Lung (tissue), 12 donors: ENCODE measurements around the gene LRRC34. TPM values are rescaled to one million over a fixed set of nuclear protein-coding genes. Genes with fewer than 3 reads are reported as not detected.

Source experiments
- ATAC-seq: fragments of 200-7000 bp; cut with Tn5 transposase; one replicate; pipeline ENCODE4 v1.9.1; 2020; ENCODE audit warnings: moderate number of reproducible peaks; ENCODE audit not compliant: insufficient read depth, low FRiP score
- DNase-seq, 3 donors: peaks; one replicate each; pipeline ENCODE4 v3.0.0-alpha.2; 2013 to 2017
- H3K27ac ChIP-seq, 2 donors: one replicate each; pipeline ENCODE4 v1.5.1; 2013; ENCODE audit warnings: mild to moderate bottlenecking in 2 of 2, moderate library complexity in 2 of 2, control low read depth in 1 of 2, inconsistent platforms in 1 of 2, low read depth in 1 of 2, low read length in 1 of 2
- H3K27me3 ChIP-seq, 3 donors: one replicate each; pipeline ENCODE4 v1.5.1; 2013; ENCODE audit warnings: low read length in 2 of 3; ENCODE audit not compliant: control insufficient read depth in 3 of 3, insufficient read depth in 3 of 3
- H3K36me3 ChIP-seq, 4 donors: one replicate each; pipeline ENCODE4 v1.5.1; 2013; ENCODE audit warnings: low read length in 4 of 4, mild to moderate bottlenecking in 1 of 4, moderate library complexity in 1 of 4; ENCODE audit not compliant: control insufficient read depth in 4 of 4, insufficient read depth in 4 of 4
- H3K4me1 ChIP-seq, 5 donors: one replicate each; pipeline ENCODE4 v1.5.1; 2013; ENCODE audit warnings: low read length in 5 of 5, mild to moderate bottlenecking in 2 of 5, moderate library complexity in 1 of 5; ENCODE audit not compliant: control insufficient read depth in 5 of 5, insufficient read depth in 5 of 5
- H3K4me3 ChIP-seq: one replicate; pipeline ENCODE4 v1.5.1; 2013; ENCODE audit warnings: mild to moderate bottlenecking, control low read depth, moderate library complexity
- H3K9ac ChIP-seq, 2 donors: one replicate each; pipeline ENCODE4 v1.5.1; 2013; ENCODE audit warnings: low read length in 2 of 2, control low read depth in 1 of 2; ENCODE audit not compliant: insufficient read depth in 1 of 2
- H3K9me3 ChIP-seq, 4 donors: one replicate each; pipeline ENCODE4 v1.5.1; 2013; ENCODE audit warnings: low read length in 3 of 4, mild to moderate bottlenecking in 1 of 4, moderate library complexity in 1 of 4; ENCODE audit not compliant: control insufficient read depth in 4 of 4, insufficient read depth in 3 of 4
- CTCF ChIP-seq: IDR thresholded peaks from 2 replicates; pipeline ENCODE4 v1.5.1; 2012; ENCODE audit warnings: mild to moderate bottlenecking; ENCODE audit errors: control extremely low read depth, extremely low read depth
- WGBS, 2 donors: extraction: QIAGEN DNeasy Blood & Tissue Kit; methylation state at CpG; one replicate each; pipeline ENCODE4 v1.1.7; 2013; 5-methylcytosine and 5-hydroxymethylcytosine counted together
- polyA plus RNA-seq, 2 donors: library from polyadenylated mRNA; stranded (reverse); fragments of 200-250 nt; gene quantifications; one replicate each; pipeline ENCODE4 v1.2.1, GENCODE V29; 2013
- total RNA-seq, 2 donors: library from RNA; depleted of rRNA in 1 of 2; stranded (reverse); fragments of >200 nt in 1 of 2; gene quantifications; one replicate each; pipeline ENCODE4 v1.2.1, GENCODE V29; 2014 to 2021
- donor health status: control.
- donor health status: control.
- donor health status: Bipolar disorder and iron deficiency.
- donor health status: healthy.
- donor health status: DM: yes; HTN: yes; CAD: no.

LRRC34 gene
- total and polyA plus RNA-seq, 4 donors = 2.9 to 17.5 (median 6.9) TPM

- no peak for DNase-seq
- 95 to 99% methylated on average over 3 of the region's 3 CpGs for WGBS, 2 donors
These were observed 42.8 kb upstream of the LRRC34 start for GRCh38 chr3:169855514-169855913.

GRCh38 chr3:169850618-169851017 lies 37.9 kb upstream of the LRRC34 start:
- Histone ChIP-seq H3K9ac (no peak overlapping the region), H3K4me3 (no peak overlapping the region), H3K4me1 (no peaks in the 10 kb centered on the region), H3K36me3 (no peaks in the 10 kb centered on the region), H3K27me3 (no peaks in the 10 kb centered on the region), H3K9me3 (no peaks in the 10 kb centered on the region), H3K27ac (no peak overlapping the region)
- DNase-seq (no peak), ATAC-seq (no peak)
- no peak for TF ChIP-seq CTCF

More at GRCh38 chr3:169855514-169855913, 42.8 kb upstream of the LRRC34 start:
- H3K9ac ChIP-seq = no peak overlapping the region
- H3K9me3 ChIP-seq = no peaks in the 10 kb centered on the region
- no peak overlapping the region for H3K4me3 ChIP-seq
- H3K36me3 ChIP-seq = no peaks in the 10 kb centered on the region
- no peak overlapping the region for H3K27ac ChIP-seq
- no peak for TF ChIP-seq CTCF
- no peaks in the 10 kb centered on the region for H3K27me3 ChIP-seq
- no peak for ATAC-seq
- H3K4me1 ChIP-seq = no peaks in the 10 kb centered on the region

GRCh38 chr3:169848741-169849140 lies 36.0 kb upstream of the LRRC34 start:
- Histone ChIP-seq H3K27ac (no peak overlapping the region), H3K36me3 (no peaks in the 10 kb centered on the region), H3K4me1 (no peaks in the 10 kb centered on the region), H3K9me3 (no peaks in the 10 kb centered on the region), H3K27me3 (no peaks in the 10 kb centered on the region), H3K4me3 (no peak overlapping the region), H3K9ac (no peak overlapping the region)
- DNase-seq = no peak
- TF ChIP-seq CTCF = no peak
- WGBS, 2 donors = 97 to 98% methylated on average over 3 of the region's 3 CpGs
- ATAC-seq = no peak

- DNase-seq (no peak), ATAC-seq (no peak)
- 57 to 85% methylated on average over 4 of the region's 4 CpGs for WGBS, 2 donors
These were observed 35.2 kb upstream of the LRRC34 start for GRCh38 chr3:169847896-169848295.

More at GRCh38 chr3:169847896-169848295, 35.2 kb upstream of the LRRC34 start:
- TF ChIP-seq CTCF = no peak
- Histone ChIP-seq H3K4me3 (no peak overlapping the region), H3K4me1 (no peaks in the 10 kb centered on the region), H3K27ac (no peak overlapping the region), H3K27me3 (no peaks in the 10 kb centered on the region), H3K9ac (no peak overlapping the region), H3K9me3 (no peaks in the 10 kb centered on the region), H3K36me3 (no peaks in the 10 kb centered on the region)
